Fibroblast of the aortic adventitia (primary cell): ENCODE measurements around the gene STYXL1. TPM values are rescaled to one million over a fixed set of nuclear protein-coding genes. Genes with fewer than 3 reads are reported as not detected.

Experiments used
- DNase-seq: peaks from one replicate; pipeline ENCODE4 v3.0.0-alpha.2; 2010; ENCODE audit warnings: low read depth
- H3K4me3 ChIP-seq: 2 replicates; pipeline ENCODE4 v1.5.1; 2011; ENCODE audit warnings: low read depth, mild to moderate bottlenecking, control low read depth, low read length, moderate library complexity
- total RNA-seq: library from RNA; depleted of rRNA; stranded (reverse); fragments of >200 nt; gene quantifications from 2 replicates; pipeline ENCODE4 v1.2.3, GENCODE V29; 2012; ENCODE audit warnings: low replicate concordance
- TF ChIP-seq, protein P1 (sequence below): IDR thresholded peaks from 2 replicates; pipeline ENCODE4 v1.5.1; 2011; ENCODE audit warnings: mild to moderate bottlenecking, low read length, control low read depth, inconsistent platforms; ENCODE audit not compliant: insufficient read depth

STYXL1 gene
- total RNA-seq, 1 donor: 33.2 TPM

- DNase-seq: no peak
- TF ChIP-seq, protein P1, sequence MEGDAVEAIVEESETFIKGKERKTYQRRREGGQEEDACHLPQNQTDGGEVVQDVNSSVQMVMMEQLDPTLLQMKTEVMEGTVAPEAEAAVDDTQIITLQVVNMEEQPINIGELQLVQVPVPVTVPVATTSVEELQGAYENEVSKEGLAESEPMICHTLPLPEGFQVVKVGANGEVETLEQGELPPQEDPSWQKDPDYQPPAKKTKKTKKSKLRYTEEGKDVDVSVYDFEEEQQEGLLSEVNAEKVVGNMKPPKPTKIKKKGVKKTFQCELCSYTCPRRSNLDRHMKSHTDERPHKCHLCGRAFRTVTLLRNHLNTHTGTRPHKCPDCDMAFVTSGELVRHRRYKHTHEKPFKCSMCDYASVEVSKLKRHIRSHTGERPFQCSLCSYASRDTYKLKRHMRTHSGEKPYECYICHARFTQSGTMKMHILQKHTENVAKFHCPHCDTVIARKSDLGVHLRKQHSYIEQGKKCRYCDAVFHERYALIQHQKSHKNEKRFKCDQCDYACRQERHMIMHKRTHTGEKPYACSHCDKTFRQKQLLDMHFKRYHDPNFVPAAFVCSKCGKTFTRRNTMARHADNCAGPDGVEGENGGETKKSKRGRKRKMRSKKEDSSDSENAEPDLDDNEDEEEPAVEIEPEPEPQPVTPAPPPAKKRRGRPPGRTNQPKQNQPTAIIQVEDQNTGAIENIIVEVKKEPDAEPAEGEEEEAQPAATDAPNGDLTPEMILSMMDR: no peak
- no peak overlapping the region for H3K4me3 ChIP-seq
Measured at GRCh38 chr7:75982306-75983064, 65.3 kb downstream of the STYXL1 start.

GRCh38 chr7:75981453-75982305, 66.1 kb downstream of the STYXL1 start:
- TF ChIP-seq, protein P1: no peak
- DNase-seq: no peak
- H3K4me3 ChIP-seq: no peak overlapping the region

DNA sequence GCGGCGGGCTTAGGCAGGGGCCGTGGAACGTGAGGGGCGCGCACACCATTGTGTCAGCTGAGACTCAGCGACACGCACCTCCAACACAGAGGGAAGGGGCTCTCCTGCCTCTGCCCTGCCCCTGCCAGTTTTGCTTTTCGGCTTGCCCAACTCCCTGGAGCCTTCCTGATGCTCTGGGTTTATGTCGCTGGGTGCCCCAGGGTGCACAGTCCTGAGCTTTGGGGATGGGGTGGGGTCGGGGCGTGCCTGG, 66.7 kb downstream of the STYXL1 start:
- H3K4me3 ChIP-seq: no peak overlapping the region
- DNase-seq: no peak
- TF ChIP-seq, protein P1: no peak

DNA sequence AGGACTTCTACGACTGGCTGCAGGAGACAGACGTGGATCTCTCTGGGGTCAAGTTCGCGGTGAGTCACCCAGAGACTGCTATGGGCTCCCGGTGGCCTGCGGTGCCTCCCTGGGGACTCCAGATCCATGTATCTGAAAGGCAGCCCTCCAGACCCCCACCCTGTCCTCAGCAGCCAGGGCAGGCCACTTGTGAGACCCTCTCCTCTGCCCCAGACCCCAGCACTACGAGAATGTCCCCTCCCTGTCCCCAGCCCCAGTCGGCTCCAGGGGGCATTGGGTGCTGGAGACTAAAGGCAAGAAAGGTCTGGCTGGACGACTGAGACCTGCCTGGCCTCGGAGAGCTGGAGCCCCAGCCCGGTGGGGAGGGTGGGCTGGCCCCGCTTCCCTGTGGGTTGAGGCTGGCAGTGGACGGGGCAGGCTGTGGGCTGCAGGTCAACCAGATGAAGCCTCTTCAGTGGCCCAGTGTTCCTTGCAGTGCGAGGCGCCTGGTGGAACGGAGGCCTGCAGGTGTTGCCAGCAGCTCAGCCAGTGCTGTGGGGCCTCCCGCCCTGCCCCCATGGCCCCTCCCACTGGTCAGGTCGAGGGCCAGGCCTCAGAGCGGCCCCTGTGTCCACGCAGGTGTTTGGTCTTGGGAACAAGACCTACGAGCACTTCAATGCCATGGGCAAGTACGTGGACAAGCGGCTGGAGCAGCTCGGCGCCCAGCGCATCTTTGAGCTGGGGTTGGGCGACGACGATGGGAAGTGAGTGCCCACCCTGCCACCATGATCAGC, 67.2 kb downstream of the STYXL1 start:
- no peak overlapping the region for H3K4me3 ChIP-seq
- TF ChIP-seq, protein P1: no peak
- DNase-seq: no peak

DNA sequence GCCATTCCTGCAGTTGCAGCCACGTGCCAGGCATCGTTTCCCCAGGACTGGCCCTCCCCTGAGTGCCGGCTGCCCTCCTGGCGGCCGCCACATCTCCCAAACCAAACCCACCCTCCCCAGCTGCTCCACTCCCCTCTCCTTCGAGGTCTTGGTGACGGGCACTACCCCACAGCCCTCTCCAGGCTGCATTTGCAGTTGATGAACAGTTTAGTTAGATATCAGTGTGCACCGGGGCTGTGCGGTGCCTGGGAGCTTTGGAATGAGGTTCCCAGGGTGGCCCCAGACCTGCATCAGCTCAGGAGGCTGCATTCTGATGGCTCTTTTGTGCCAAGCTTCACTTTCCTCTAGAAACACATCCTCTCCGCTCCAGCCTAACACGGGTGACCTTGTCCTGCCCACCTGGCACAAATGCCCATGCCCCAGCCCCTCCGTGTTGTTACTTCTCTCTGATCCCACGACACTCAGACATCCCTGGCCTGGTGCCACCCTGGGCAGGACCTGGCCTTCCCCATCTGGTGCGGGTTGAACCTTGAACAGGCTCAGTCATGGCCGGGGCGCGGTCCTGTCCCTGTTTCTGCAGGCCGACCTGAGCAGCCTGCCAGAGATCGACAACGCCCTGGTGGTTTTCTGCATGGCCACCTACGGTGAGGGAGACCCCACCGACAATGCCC, 67.9 kb downstream of the STYXL1 start:
- H3K4me3 ChIP-seq: no peak overlapping the region
- DNase-seq: no peak
- TF ChIP-seq, protein P1: no peak

GRCh38 chr7:75977743-75978142, 70.1 kb downstream of the STYXL1 start:
- TF ChIP-seq, protein P1: no peak
- H3K4me3 ChIP-seq: no peak overlapping the region
- DNase-seq: peak; percentile 80
